Upper lobe of left lung (tissue), 4 donors: ENCODE data around the gene CNDP2.

Source experiments
- CTCF ChIP-seq, 6 experiments: fragments of 450-650 bp in 4 of 6; fragments of 200-600 bp in 2 of 6; sonication (generic) in 2 of 6; IDR thresholded peaks; one replicate each; pipeline ENCODE4 v1.5.1; 2016 to 2019; ENCODE audit warnings: antibody characterized with exemption in 6 of 6
- EP300 ChIP-seq, 4 donors: sonication (generic); formaldehyde crosslinking; IDR thresholded peaks; one replicate each; pipeline ENCODE4 v1.5.1; 2017; ENCODE audit warnings: antibody characterized with exemption in 4 of 4, control low read depth in 2 of 4
- POLR2A ChIP-seq, 4 donors: fragments of 450-650 bp; IDR thresholded peaks; one replicate each; pipeline ENCODE4 v1.5.1; 2016 to 2017; ENCODE audit warnings: antibody characterized with exemption in 4 of 4, mild to moderate bottlenecking in 2 of 4
- POLR2AphosphoS5 ChIP-seq, 2 donors: sonication (generic); formaldehyde crosslinking; IDR thresholded peaks; one replicate each; pipeline ENCODE4 v1.5.1; 2017; ENCODE audit warnings: antibody characterized with exemption in 2 of 2

GRCh38 chr18:74500372-74500771 lies 4.2 kb downstream of the CNDP2 start:
- TF ChIP-seq CTCF (IDR thresholded peaks at IDR 0.05), result no peak
- TF ChIP-seq POLR2A (IDR thresholded peaks at IDR 0.05), result peak in 1 of 4 donors; percentile 33
- TF ChIP-seq EP300 (IDR thresholded peaks at IDR 0.05), result no peak
- TF ChIP-seq POLR2AphosphoS5 (IDR thresholded peaks at IDR 0.05), result no peak
